Type B pancreatic cell (in vitro differentiated cells): Measurements from ENCODE around the gene JPH4. TPM values are rescaled to one million over a fixed set of nuclear protein-coding genes. Genes with fewer than 3 reads are reported as not detected.

Experiments used
- DNase-seq: peaks from one replicate; pipeline ENCODE4 v3.0.0; 2021; ENCODE audit warnings: mixed read lengths; ENCODE audit not compliant: unreplicated experiment; ENCODE audit errors: extremely low spot score
- H3K27ac Mint-ChIP-seq: 2 replicates; pipeline ENCODE4 v1.8.0; 2021; ENCODE audit warnings: mild to moderate bottlenecking, mixed read lengths
- H3K27me3 Mint-ChIP-seq: 2 replicates; pipeline ENCODE4 v1.8.0; 2021; ENCODE audit warnings: mixed read lengths
- H3K36me3 Mint-ChIP-seq: 2 replicates; pipeline ENCODE4 v1.8.0; 2021; ENCODE audit warnings: mixed read lengths
- H3K4me1 Mint-ChIP-seq: one replicate; pipeline ENCODE4 v1.8.0; 2021; ENCODE audit warnings: mixed read lengths; ENCODE audit not compliant: unreplicated experiment
- H3K4me3 Mint-ChIP-seq: 2 replicates; pipeline ENCODE4 v1.8.0; 2021; ENCODE audit warnings: mild to moderate bottlenecking, mixed read lengths
- H3K9me3 Mint-ChIP-seq: 2 replicates; pipeline ENCODE4 v1.8.0; 2021; ENCODE audit warnings: mixed read lengths
- total RNA-seq: library from RNA; stranded (reverse); gene quantifications from 2 replicates; pipeline ENCODE4 v1.2.1, GENCODE V29; 2021; ENCODE audit warnings: low replicate concordance
- TF ChIP-seq, protein P1 (sequence below): fragments of 200-600 bp; sonication (generic); conservative IDR thresholded peaks from 2 replicates; pipeline ENCODE4 v1.5.0; 2021; ENCODE audit warnings: antibody characterized with exemption, mild to moderate bottlenecking

JPH4 gene
- total RNA-seq, 1 donor from 2014 or later: 8.3 TPM

DNA sequence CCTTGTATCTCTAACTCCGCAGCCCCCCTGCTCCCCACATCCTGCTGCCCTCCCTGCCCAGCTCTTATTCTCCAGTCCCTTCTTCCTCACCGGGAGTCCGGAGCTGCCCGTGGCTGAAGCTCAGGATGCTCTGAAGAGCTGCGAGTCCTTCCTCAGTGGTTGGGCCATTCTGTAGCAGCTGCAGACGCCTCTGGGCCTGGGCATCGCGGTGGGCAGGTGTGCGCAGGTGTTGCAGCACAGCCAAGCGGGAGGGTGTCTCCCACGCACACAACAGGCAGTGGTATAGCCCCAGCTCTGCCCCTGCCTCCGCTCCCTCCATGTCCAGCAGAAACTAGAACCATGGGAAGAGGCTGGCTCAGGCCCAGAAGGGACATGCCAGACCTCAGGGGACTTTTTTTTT lies 47.2 kb downstream of the JPH4 start:
- DNase-seq: no peak
- Mint-ChIP-seq H3K4me3 (no peak overlapping the region), H3K4me1 (peaks cover 16% of the 10 kb centered on the region), H3K9me3 (no peaks in the 10 kb centered on the region), H3K27me3 (no peaks in the 10 kb centered on the region), H3K27ac (no peak overlapping the region), H3K36me3 (peaks cover 6% of the 10 kb centered on the region)
- TF ChIP-seq, protein P1, sequence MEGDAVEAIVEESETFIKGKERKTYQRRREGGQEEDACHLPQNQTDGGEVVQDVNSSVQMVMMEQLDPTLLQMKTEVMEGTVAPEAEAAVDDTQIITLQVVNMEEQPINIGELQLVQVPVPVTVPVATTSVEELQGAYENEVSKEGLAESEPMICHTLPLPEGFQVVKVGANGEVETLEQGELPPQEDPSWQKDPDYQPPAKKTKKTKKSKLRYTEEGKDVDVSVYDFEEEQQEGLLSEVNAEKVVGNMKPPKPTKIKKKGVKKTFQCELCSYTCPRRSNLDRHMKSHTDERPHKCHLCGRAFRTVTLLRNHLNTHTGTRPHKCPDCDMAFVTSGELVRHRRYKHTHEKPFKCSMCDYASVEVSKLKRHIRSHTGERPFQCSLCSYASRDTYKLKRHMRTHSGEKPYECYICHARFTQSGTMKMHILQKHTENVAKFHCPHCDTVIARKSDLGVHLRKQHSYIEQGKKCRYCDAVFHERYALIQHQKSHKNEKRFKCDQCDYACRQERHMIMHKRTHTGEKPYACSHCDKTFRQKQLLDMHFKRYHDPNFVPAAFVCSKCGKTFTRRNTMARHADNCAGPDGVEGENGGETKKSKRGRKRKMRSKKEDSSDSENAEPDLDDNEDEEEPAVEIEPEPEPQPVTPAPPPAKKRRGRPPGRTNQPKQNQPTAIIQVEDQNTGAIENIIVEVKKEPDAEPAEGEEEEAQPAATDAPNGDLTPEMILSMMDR: no peak

DNA sequence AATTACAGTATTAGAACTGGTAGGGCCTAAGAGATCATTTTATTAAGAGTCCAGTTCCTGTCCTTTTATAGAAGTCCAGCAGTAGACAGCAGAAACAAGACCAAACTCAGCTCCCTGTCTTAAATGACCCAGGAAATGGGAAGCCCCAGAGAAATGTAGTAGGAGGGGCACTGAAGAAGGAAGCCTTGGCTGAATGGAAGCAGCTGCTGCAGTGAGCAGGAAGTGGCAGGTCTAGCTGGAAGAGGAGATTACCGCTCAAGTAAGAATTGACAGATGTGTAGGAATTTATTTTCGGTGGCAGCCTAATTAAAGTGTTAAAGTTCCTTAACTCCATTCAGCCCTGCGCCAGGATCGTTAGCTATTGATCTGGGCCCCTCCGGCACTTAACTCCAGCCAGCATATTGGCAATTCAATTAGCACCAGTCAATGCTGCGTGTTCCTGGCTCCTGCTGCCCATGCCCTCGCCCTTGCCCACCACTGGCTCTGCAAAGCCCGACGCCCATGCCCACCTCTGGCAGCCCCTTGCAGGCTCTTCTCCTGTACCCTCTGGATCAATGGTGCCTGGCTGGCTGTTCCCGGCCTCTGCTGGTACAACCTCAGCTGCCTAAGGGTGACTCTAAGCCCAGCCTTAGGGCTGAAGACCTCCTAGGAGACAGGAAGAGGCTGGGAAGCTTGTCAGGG lies 48.1 kb downstream of the JPH4 start:
- TF ChIP-seq, protein P1: no peak
- H3K27ac Mint-ChIP-seq: no peak overlapping the region
- H3K9me3 Mint-ChIP-seq: no peaks in the 10 kb centered on the region
- peaks cover 6% of the 10 kb centered on the region for H3K36me3 Mint-ChIP-seq
- no peak for DNase-seq
- H3K4me3 Mint-ChIP-seq: no peak overlapping the region
- H3K4me1 Mint-ChIP-seq: peaks cover 16% of the 10 kb centered on the region
- no peaks in the 10 kb centered on the region for H3K27me3 Mint-ChIP-seq

- no peaks in the 10 kb centered on the region for H3K9me3 Mint-ChIP-seq
- H3K4me1 Mint-ChIP-seq: peaks cover 16% of the 10 kb centered on the region
- no peaks in the 10 kb centered on the region for H3K27me3 Mint-ChIP-seq
- peaks cover 6% of the 10 kb centered on the region for H3K36me3 Mint-ChIP-seq
- H3K4me3 Mint-ChIP-seq: no peak overlapping the region
- peak overlapping the region; percentile 15 for H3K27ac Mint-ChIP-seq
- TF ChIP-seq, protein P1: no peak
- DNase-seq: no peak
Observed at GRCh38 chr14:23529016-23529415, 49.6 kb downstream of the JPH4 start.

DNA sequence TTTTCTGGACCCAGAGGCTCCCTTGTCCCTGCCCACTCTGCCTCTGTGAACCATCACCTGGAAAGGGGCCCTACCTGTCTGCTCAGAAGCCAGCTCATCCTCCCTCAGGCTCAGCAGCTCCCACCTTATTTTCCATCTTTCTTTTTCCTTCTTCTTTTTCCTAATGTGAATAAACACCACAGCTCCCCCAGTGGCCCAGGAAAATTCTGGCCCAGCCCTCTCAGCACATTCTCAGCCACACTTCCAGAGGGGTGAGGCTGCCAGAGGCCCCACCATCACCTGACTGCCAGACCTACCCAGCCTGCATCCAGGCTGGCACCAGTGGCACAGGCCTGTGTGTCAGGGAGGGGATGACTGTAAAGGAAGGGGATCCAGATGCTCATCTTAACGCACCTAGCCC lies 50.0 kb downstream of the JPH4 start:
- H3K27me3 Mint-ChIP-seq: no peaks in the 10 kb centered on the region
- TF ChIP-seq, protein P1: peak; percentile 52
- peaks cover 6% of the 10 kb centered on the region for H3K36me3 Mint-ChIP-seq
- no peak overlapping the region for H3K27ac Mint-ChIP-seq
- H3K4me1 Mint-ChIP-seq: peaks cover 16% of the 10 kb centered on the region
- H3K9me3 Mint-ChIP-seq: no peaks in the 10 kb centered on the region
- H3K4me3 Mint-ChIP-seq: no peak overlapping the region
- DNase-seq: no peak

- TF ChIP-seq, protein P1: no peak
- DNase-seq: no peak
- Mint-ChIP-seq H3K27me3 (no peaks in the 10 kb centered on the region), H3K4me1 (peaks cover 16% of the 10 kb centered on the region), H3K4me3 (no peak overlapping the region), H3K9me3 (no peaks in the 10 kb centered on the region), H3K36me3 (peaks cover 6% of the 10 kb centered on the region), H3K27ac (no peak overlapping the region)
Observed at GRCh38 chr14:23525611-23526010, 53.0 kb downstream of the JPH4 start.
